Kidney (tissue), 14 donors: ENCODE data around the gene BUB3. TPM values are rescaled to one million over a fixed set of nuclear protein-coding genes. Genes with fewer than 3 reads are reported as not detected.

Experiments
- DNase-seq, 5 donors: peaks; one replicate each; pipeline ENCODE4 v3.0.0-alpha.2; 2013 to 2020
- FAIRE-seq: peaks from 2 replicates; lab custom pipeline; 2012; peaks lifted over from hg19 to GRCh38; lab: Jason Lieb, UNC
- H3K27ac ChIP-seq, 2 donors: one replicate each; pipeline ENCODE4 v1.7.0; 2013; ENCODE audit warnings: low read depth in 2 of 2, low read length in 2 of 2, inconsistent platforms in 1 of 2
- H3K27me3 ChIP-seq: one replicate; pipeline ENCODE4 v1.7.1; 2013; ENCODE audit warnings: low read length, inconsistent platforms; ENCODE audit not compliant: control insufficient read depth, insufficient read depth
- H3K36me3 ChIP-seq, 3 donors: one replicate each; pipeline versions ENCODE4 v1.7.0 to v1.7.1; 2013; ENCODE audit warnings: low read length in 3 of 3, control low read depth in 1 of 3, inconsistent platforms in 1 of 3; ENCODE audit not compliant: insufficient read depth in 3 of 3, control insufficient read depth in 2 of 3
- H3K4me1 ChIP-seq, 3 donors: one replicate each; pipeline versions ENCODE4 v1.7.0 to v1.7.1; 2013; ENCODE audit warnings: low read length in 3 of 3, inconsistent platforms in 1 of 3, low read depth in 1 of 3; ENCODE audit not compliant: control insufficient read depth in 2 of 3, insufficient read depth in 2 of 3
- H3K4me3 ChIP-seq, 3 donors: one replicate each; pipeline versions ENCODE4 v1.7.0 to v1.8.1; 2013; ENCODE audit warnings: low read length in 3 of 3, control low read depth in 1 of 3, inconsistent platforms in 1 of 3
- H3K9ac ChIP-seq, 3 donors: one replicate each; pipeline versions ENCODE4 v1.7.0 to v1.7.1; 2013; ENCODE audit warnings: low read length in 3 of 3, control low read depth in 1 of 3, inconsistent platforms in 1 of 3
- H3K9me3 ChIP-seq, 3 donors: one replicate each; pipeline versions ENCODE4 v1.7.0 to v1.7.1; 2013; ENCODE audit warnings: low read length in 3 of 3, control low read depth in 1 of 3, inconsistent platforms in 1 of 3; ENCODE audit not compliant: control insufficient read depth in 2 of 3, insufficient read depth in 1 of 3
- CTCF ChIP-seq: IDR thresholded peaks from 3 replicates; pipeline ENCODE4 v1.5.1; 2012; ENCODE audit warnings: mild to moderate bottlenecking, moderate library complexity, borderline replicate concordance; ENCODE audit not compliant: insufficient read depth; ENCODE audit errors: extremely low read depth
- intact Hi-C: fragments of 100-400 bp; cut with DNase I; formaldehyde crosslinking; loops from one replicate; pipeline ENCODE4 v1.11.1; 2022
- polyA plus RNA-seq: library from polyadenylated mRNA; stranded (reverse); fragments of 350-450 nt; fragmentation: Illumina TruSeq; extraction: RNeasy Lipid Tissue Mini Kit (QIAGEN cat#74804); gene quantifications from one replicate; pipeline ENCODE4 v1.2.3, GENCODE V29; 2014; ENCODE audit warnings: low read depth, low replicate concordance; ENCODE audit not compliant: insufficient read depth
- total RNA-seq: library from RNA; stranded (reverse); fragmentation: NEBNext Ultra II Directional; extraction: Animal tissue kit (Norgen Biotek cat#: 25700); gene quantifications from one replicate; pipeline ENCODE4 v1.2.1, GENCODE V29; 2021
- donor health status: control.
- donor health status: control.
- donor health status: control.
- donor health status: control.
- donor health status: control.
- donor health status: DM: yes; HTN: yes; CAD: no.
- donor health status: Normal renal cell carcinoma (clear cell type).

The BUB3 gene
- total and polyA plus RNA-seq, 2 donors from 2014 or later = 49.0 to 60.8 TPM

DNA sequence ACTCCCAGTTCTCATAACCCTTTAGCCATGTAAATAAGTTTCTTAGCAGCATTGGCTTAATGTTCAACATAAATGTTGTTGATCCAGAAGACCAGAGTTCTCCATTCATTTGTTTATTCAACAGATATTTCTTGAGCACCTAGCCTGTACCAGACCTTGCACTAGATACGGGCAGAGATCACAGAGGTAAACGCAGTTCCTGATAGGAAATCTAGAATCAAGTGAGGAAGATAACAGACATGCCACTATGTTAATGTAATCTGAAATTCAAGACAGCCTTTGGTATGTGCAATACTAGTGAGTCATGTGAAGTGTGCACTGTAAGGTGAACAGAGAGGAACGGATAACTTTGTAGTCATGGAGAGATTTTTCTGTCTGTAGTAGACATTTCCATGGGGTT lies 3.0 kb downstream of the BUB3 start:
- peaks cover 0 to 3% (median 2%) of the 10 kb centered on the region in 3 donors for H3K4me1 ChIP-seq
- TF ChIP-seq CTCF = no peak
- intact Hi-C loops = no loop called here
- H3K9me3 ChIP-seq = peaks cover 0 to 1% (median 0%) of the 10 kb centered on the region in 3 donors
- no peak overlapping the region for H3K9ac ChIP-seq
- H3K4me3 ChIP-seq = no peak overlapping the region
- FAIRE-seq (no peak), DNase-seq (no peak)
- no peak overlapping the region for H3K27ac ChIP-seq
- peaks cover 2 to 9% (median 3%) of the 10 kb centered on the region in 3 donors for H3K36me3 ChIP-seq
- H3K27me3 ChIP-seq = peaks cover 12% of the 10 kb centered on the region

- DNase-seq = no peak
- peaks cover 7 to 21% (median 13%) of the 10 kb centered on the region in 3 donors for H3K36me3 ChIP-seq
- no peaks in the 10 kb centered on the region for H3K27me3 ChIP-seq
- no peak for FAIRE-seq
- no peak overlapping the region for H3K4me3 ChIP-seq
- no peaks in the 10 kb centered on the region for H3K9me3 ChIP-seq
- H3K9ac ChIP-seq = no peak overlapping the region
- H3K27ac ChIP-seq = no peak overlapping the region
- intact Hi-C loops = no loop called here
- H3K4me1 ChIP-seq = peaks cover 0 to 3% (median 2%) of the 10 kb centered on the region in 3 donors
- no peak for TF ChIP-seq CTCF
Observed at GRCh38 chr10:123158682-123159081, 4.5 kb downstream of the BUB3 start.

DNA sequence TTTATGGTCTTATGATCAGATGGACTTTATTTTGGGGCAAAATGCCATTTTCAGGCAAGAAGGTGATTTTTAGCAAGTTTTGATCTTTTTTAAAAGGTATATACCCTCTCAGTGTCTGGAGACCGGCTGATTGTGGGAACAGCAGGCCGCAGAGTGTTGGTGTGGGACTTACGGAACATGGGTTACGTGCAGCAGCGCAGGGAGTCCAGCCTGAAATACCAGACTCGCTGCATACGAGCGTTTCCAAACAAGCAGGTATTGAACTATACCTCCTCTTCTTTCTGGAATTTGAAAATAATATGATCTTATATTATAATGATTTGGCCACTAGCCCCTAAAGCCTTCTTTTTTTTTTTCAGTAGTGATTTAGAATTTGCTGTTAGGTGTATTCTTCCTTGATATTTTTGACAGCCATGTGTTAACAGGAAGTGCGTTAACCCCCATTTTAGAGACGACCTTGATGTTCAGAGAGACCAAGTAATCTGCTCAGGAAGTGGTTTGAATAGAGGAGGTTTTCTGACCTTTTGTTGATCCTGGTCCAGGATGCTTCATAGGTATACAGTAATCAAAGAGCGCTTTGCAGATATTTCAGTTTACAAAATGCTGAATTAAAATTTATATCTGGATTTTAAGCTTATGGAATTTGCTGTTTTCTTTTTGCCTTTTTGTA lies 6.2 kb downstream of the BUB3 start:
- Histone ChIP-seq H3K4me1 (peaks cover 0 to 1% (median 0%) of the 10 kb centered on the region in 3 donors), H3K27me3 (no peaks in the 10 kb centered on the region), H3K36me3 (peaks cover 7 to 26% (median 13%) of the 10 kb centered on the region in 3 donors), H3K9me3 (no peaks in the 10 kb centered on the region), H3K9ac (no peak overlapping the region), H3K27ac (no peak overlapping the region), H3K4me3 (no peak overlapping the region)
- FAIRE-seq (no peak), DNase-seq (no peak)
- TF ChIP-seq CTCF = no peak
- intact Hi-C loops = no loop called here

- intact Hi-C loops = no loop called here
- no peak for FAIRE-seq
Observed at GRCh38 chr10:123164319-123164718, 10.1 kb downstream of the BUB3 start.

More at GRCh38 chr10:123164319-123164718, 10.1 kb downstream of the BUB3 start:
- Histone ChIP-seq H3K27me3 (no peaks in the 10 kb centered on the region), H3K36me3 (peaks cover 5 to 21% (median 19%) of the 10 kb centered on the region in 3 donors), H3K27ac (no peak overlapping the region), H3K9me3 (no peaks in the 10 kb centered on the region), H3K4me3 (no peak overlapping the region), H3K4me1 (no peaks in the 10 kb centered on the region), H3K9ac (no peak overlapping the region)
- no peak for DNase-seq
- TF ChIP-seq CTCF = no peak
